Loucy (cell line): ENCODE measurements around the gene FFAR1.

ENCODE experiments used
- EZH2phosphoT487 ChIP-seq: fragments of 200-600 bp; IDR thresholded peaks from 2 replicates; pipeline ENCODE4 v1.6.1; 2018; ENCODE audit warnings: antibody characterized with exemption, mild to moderate bottlenecking, moderate library complexity, borderline replicate concordance
- TF ChIP-seq, protein P1 (sequence below): fragments of 200-600 bp; sonication (generic); conservative IDR thresholded peaks from 2 replicates; pipeline ENCODE4 v1.5.1; 2014; ENCODE audit warnings: mild to moderate bottlenecking, antibody characterized with exemption, low read length

DNA sequence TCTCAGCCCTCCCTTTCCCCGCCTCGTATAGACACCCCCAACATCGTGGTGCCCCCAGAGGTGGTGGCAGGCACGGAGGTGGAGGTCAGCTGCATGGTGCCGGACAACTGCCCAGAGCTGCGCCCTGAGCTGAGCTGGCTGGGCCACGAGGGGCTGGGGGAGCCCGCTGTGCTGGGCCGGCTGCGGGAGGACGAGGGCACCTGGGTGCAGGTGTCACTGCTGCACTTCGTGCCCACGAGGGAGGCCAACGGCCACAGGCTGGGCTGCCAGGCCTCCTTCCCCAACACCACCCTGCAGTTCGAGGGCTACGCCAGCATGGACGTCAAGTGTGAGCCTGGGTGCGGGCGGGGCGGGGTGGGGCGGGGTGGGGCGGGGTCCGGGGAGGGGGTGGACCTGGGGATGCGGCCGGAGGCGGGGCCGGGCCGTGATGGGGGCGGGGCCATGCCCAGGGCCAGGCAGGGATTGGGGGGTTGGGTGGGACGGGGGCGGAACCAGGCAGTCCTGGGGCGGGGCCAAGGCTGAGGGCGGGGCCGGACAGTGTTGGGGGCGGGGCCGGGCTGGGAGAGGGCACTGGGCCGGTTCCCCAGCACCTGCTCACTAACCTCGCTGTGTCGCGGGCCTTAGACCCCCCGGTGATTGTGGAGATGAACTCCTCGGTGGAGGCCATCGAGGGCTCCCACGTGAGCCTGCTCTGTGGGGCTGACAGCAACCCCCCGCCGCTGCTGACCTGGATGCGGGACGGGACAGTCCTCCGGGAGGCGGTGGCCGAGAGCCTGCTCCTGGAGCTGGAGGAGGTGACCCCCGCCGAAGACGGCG is 48.0 kb upstream of the FFAR1 start:
- TF ChIP-seq, protein P1, sequence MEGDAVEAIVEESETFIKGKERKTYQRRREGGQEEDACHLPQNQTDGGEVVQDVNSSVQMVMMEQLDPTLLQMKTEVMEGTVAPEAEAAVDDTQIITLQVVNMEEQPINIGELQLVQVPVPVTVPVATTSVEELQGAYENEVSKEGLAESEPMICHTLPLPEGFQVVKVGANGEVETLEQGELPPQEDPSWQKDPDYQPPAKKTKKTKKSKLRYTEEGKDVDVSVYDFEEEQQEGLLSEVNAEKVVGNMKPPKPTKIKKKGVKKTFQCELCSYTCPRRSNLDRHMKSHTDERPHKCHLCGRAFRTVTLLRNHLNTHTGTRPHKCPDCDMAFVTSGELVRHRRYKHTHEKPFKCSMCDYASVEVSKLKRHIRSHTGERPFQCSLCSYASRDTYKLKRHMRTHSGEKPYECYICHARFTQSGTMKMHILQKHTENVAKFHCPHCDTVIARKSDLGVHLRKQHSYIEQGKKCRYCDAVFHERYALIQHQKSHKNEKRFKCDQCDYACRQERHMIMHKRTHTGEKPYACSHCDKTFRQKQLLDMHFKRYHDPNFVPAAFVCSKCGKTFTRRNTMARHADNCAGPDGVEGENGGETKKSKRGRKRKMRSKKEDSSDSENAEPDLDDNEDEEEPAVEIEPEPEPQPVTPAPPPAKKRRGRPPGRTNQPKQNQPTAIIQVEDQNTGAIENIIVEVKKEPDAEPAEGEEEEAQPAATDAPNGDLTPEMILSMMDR = no peak
- no peak for TF ChIP-seq EZH2phosphoT487
